NCI-H2227 (cell line): ENCODE data around the gene ASPRV1.

ENCODE experiments used
- DNase-seq: peaks from one replicate; lab custom pipeline; 2025; ENCODE audit not compliant: unreplicated experiment; lab: John Stamatoyannopoulos, UW

The ASPRV1 gene

GRCh38 chr2:69989009-69989408, 27.6 kb upstream of the ASPRV1 start:
- no peak for DNase-seq

DNA sequence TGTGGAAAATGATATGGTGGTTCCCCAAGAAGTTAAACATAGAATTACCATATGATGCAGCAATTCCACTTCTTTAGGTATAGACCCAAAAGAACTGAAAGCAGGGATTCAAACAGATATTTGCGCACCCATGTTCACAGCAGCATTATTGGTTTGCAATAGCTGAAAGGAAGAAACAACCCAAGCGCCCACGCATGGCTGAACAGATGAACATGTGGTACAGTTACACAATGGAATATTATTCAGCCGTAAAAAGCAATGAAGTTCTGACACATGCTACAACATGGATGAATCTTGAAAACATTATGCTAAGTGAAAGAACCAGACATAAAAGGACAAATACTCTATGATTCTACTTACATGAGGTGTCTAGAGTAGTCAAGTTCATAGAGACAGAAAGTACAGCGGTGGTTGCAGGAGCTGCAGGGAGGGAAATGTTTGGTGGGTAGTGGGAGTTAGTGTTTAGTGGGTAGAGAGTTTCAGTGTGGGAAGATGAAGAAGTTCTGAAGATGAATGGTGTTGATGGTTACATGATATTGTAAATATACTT, 26.7 kb upstream of the ASPRV1 start:
- no peak for DNase-seq

DNA sequence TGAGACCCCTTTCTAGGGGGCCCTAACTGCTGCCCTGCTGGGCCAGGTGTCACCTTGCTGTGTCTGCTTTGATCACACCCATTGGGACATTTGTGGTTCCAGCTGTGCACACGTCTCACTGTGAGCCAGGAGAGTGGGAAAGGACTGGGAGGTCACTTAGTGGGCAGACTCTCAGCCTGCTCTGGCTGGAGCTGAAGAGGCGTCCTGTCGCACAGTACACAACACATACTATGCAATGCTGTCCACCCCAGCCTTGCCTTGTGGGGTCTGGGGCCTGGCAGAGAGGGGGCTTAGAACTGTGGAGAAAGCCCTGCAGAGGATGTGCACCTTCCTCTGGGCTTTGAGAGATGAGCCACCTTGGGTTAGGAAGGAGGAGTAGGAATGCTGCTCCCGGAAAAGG, 25.3 kb upstream of the ASPRV1 start:
- DNase-seq, result no peak

DNA sequence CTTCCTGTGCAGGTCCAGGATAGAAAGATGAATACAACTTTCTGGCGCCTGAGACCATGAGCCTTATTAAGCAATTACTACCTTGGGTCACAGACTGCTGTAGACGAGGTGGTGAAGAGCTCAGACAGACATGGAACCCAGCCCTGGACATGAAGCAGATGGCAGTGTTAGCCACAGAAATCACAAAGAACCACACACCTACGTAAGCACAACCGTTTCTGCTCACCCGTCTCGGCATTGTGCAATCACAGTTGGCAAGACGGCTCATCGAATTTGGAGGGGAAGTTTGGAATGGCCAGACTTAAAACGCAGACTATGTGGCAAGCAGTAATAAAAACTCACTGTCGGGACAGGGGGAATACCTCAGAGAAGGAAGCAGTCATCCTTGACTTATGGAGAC, 24.3 kb upstream of the ASPRV1 start:
- no peak for DNase-seq

DNA sequence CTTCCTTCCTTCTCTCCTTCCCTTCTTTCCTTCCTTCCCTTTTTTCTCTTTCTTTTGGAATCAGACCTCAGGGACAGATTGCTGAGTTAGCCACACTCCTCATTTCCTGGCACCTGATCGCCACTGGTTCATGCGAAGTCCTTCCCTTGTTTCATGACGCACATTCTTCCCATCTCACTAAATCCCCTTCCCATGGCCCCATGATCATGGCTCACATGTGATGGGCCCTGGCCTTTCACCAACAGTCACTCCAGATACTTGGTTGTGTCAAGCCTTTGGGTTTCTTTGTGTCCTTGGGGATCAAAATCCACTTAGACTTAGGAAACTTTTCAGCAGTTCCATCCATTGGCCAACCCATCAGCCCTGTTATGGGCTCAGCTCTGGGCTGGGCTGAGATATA, 23.8 kb upstream of the ASPRV1 start:
- DNase-seq, result no peak

GRCh38 chr2:69983392-69983966, 22.0 kb upstream of the ASPRV1 start:
- DNase-seq, result no peak

DNA sequence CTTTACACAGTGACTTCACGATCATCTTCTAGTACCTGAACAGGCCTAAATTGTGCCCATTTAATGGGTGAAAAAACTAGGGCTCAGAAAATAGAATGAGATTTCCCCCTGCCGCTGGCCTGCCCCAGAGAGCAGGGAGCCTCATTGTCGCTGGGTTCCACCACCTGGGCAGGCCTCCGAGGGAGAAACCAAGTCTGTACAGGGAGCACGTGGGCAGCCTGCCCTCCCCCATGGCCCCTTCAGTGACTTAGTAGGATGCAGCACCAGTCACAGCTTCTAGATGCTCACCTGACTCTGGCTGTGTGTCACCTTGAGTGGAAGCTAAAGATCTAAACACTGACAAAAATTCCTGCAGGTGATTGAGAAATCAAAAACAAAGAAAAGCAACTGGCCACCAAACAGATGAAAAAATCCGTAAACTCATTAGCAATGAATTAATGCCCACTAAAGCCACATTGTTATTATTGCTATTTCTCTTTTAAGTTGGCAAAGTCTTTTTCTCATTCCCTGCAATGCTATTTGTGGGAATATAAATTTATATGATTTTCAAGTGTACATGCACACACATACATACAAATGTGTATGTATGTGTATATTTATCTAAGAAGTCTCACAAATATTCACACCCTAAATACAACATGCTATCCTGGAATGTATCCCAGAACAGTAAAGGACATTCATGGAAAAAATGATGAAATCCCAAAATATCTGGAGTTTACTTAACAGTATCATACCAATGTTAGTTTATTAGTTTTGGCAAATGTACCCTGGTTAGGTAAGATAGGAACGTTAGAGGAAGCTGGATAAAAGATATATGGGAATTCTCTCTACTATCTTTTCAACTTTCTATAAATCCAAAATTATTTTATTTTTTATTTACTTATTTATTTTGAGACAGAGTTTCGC, 18.7 kb upstream of the ASPRV1 start:
- no peak for DNase-seq

DNA sequence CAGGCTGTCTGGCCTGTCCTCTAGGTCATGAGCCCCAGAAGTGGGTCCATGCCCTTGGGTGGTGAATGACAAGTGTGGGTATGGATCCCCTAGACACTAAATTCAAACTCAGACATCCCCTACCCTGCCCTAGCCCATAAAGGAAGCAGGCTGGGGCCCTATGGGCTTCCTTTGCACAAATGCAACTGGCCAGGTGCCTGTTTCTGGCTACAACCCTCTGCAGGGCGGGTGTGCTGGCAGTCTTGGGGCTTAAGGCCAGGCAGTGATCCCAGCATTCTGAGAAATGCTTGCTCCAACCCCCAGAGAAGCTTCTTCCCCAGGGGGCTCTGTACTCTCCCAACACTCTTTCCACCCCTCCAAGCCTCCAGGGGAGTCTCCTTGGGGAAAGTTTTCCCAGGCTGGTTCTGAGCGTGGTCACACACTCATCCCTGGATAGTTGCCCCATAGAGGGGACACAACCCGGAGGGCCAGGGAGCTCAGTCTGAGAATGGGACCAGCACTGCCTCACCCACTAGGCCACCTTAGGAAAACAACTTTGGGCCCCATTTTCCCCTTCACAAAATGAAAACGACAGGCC, 16.6 kb upstream of the ASPRV1 start:
- no peak for DNase-seq

DNA sequence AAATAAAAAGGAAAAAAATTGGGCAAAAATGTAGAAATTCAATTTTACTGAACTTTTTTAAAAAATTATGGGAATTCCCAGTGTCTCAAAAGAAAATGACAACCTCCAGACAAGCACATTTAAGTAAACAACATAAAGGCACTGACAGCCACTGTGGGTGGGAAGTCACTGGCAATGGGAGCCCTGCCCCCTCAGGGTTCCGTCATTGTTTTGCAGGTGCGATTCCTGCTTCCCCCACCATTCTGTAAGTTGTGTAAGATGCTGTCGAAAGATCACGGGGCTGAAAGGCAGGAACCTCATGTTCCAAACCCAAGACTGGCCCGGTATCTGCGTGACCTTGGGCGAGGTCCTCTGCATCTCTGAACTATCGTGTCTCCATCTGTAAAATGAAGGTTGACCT, 15.8 kb upstream of the ASPRV1 start:
- DNase-seq, result no peak

DNA sequence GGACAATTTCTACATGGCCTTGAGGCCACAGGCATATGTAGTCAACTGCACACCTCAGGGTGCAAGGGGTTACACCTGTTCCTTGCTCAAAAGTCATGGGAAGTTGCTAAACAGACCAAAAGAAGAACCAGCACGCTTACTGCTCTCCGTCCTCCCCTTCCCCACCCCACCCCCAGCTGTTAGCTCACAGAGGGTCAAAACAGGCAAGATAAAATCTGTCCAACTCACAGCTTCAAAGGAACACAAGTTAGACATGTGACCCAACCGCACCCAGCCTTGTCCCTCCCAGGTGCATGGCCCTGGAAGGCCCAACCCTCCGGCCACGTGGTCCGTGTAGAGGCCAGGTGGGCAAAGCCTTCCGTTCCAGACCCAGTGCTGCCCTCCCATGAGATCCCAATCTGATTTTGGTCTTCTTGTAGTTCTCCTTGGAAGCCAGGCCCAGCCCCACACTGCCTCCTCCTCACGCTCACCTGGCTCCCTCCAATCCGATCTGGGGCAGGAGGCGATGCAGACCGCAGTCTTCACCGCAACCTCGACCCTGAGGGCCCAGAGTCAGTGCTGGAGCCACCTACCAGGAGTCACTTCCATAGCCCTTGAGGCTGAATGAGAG, 14.5 kb upstream of the ASPRV1 start:
- DNase-seq, result no peak

GRCh38 chr2:69975136-69975852, 13.9 kb upstream of the ASPRV1 start:
- no peak for DNase-seq

- DNase-seq, result no peak
Observed at GRCh38 chr2:69973335-69973735, 11.9 kb upstream of the ASPRV1 start.

GRCh38 chr2:69972822-69973221, 11.4 kb upstream of the ASPRV1 start:
- DNase-seq, result no peak

- no peak for DNase-seq
Observed at GRCh38 chr2:69969991-69970390, 8.6 kb upstream of the ASPRV1 start.

DNA sequence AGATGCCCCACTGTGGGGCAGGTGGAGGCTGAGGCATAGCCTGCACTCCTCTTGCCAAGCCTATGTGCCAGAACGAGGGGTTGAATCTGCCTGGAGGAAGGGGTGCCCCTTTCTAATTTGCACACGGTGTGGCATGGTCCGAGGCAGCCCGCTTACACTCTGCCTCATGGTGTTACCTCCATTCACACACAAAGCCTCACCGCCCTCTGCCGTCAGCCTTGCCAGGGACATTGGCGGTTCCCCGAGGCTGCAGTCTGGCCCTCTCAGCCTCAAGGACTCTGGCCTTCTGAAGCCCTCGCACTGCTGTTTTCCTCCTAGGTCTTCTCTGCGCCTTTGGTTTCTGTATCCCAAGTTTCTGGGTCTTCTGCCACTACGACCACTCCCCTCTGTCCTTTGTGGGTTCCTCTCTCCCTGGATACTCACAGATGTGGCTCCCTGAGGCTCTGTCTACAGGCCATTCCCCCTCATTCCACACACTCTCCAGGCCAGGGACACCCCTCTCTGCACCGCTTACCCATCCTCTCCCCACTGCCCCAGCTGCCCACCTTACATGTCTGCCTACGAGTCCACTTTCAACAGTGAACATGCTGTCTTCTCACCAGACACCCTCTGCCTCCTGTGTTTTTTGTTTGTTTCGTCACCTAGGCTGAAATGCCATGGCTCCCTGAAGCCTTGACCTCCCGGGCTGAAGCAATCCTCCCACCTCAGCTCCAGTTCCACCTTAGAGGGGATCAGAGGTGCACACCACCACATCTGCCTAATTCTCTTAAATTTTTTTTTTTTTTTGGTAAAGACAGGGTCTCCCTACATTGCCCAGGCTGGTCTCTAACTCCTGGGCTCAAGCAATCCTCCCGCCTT, 7.9 kb upstream of the ASPRV1 start:
- DNase-seq, result no peak

- DNase-seq, result no peak
Observed at GRCh38 chr2:69968609-69969008, 7.2 kb upstream of the ASPRV1 start.

- no peak for DNase-seq
Observed at GRCh38 chr2:69966496-69966895, 5.1 kb upstream of the ASPRV1 start.

- DNase-seq, result no peak
Observed at GRCh38 chr2:69965756-69966445, 4.5 kb upstream of the ASPRV1 start.

- DNase-seq, result no peak
Observed at GRCh38 chr2:69964353-69964841, 3.0 kb upstream of the ASPRV1 start.
